Ovary (tissue), 9 donors: Measurements from ENCODE around the gene MYOF. TPM values are rescaled to one million over a fixed set of nuclear protein-coding genes. Genes with fewer than 3 reads are reported as not detected.

Source experiments
- DNase-seq, 5 donors: peaks; one replicate each; pipeline ENCODE4 v3.0.0-alpha.2; 2019 to 2020
- H3K27ac ChIP-seq, 2 donors: fragments of 200-600 bp; one replicate each; pipeline versions ENCODE4 v1.5.1 to v1.8.0; 2019 to 2022
- H3K27me3 ChIP-seq: fragments of 200-600 bp; one replicate; pipeline ENCODE4 v1.8.0; 2022
- H3K36me3 ChIP-seq: fragments of 200-600 bp; sonication (generic); one replicate; pipeline ENCODE4 v1.5.1; 2019
- H3K4me1 ChIP-seq: one replicate; pipeline ENCODE4 v1.8.1; 2013; ENCODE audit warnings: mild to moderate bottlenecking, moderate library complexity; ENCODE audit not compliant: insufficient read depth
- H3K4me3 ChIP-seq: fragments of 200-600 bp; sonication (generic); one replicate; pipeline ENCODE4 v1.5.1; 2017
- H3K9me3 ChIP-seq, 2 donors: fragments of 200-600 bp in 1 of 2; sonication (generic) in 1 of 2; one replicate each; pipeline versions ENCODE4 v1.5.1 to v1.8.1; 2013 to 2019; ENCODE audit warnings: mild to moderate bottlenecking in 1 of 2, moderate library complexity in 1 of 2
- CTCF ChIP-seq, 3 donors: fragments of 450-650 bp in 2 of 3; fragments of 200-600 bp in 1 of 3; IDR thresholded peaks; one replicate each; pipeline versions ENCODE4 v1.5.1 to v1.8.0; 2016 to 2022; ENCODE audit warnings: antibody characterized with exemption in 3 of 3, mild to moderate bottlenecking in 1 of 3
- EP300 ChIP-seq: sonication (generic); formaldehyde crosslinking; IDR thresholded peaks from one replicate; pipeline ENCODE4 v1.6.1; 2017; ENCODE audit warnings: antibody characterized with exemption
- POLR2A ChIP-seq: fragments of 450-650 bp; IDR thresholded peaks from one replicate; pipeline ENCODE4 v1.6.1; 2017; ENCODE audit warnings: antibody characterized with exemption, mild to moderate bottlenecking, moderate library complexity
- WGBS, 3 donors: extraction: QIAGEN DNeasy Blood & Tissue Kit in 1 of 3; methylation state at CpG; one replicate each; pipeline versions ENCODE4 v1.1.5 to v1.1.7; 2013 to 2017; 5-methylcytosine and 5-hydroxymethylcytosine counted together
- intact Hi-C, 4 donors: fragments of 100-400 bp; cut with DNase I; formaldehyde crosslinking; loops; one replicate each; pipeline versions ENCODE4 v1.11.0 to v1.15.1; 2022 to 2023
- polyA plus RNA-seq, 2 donors: library from polyadenylated mRNA; stranded (reverse); fragments of 200-250 nt in 1 of 2; fragments of 350-450 nt in 1 of 2; fragmentation: Illumina TruSeq in 1 of 2; extraction: RNeasy Lipid Tissue Mini Kit (QIAGEN cat#74804) in 1 of 2; gene quantifications; one replicate each; pipeline ENCODE4 v1.2.3, GENCODE V29; 2013 to 2014
- total RNA-seq, 7 donors: library from RNA; depleted of rRNA in 2 of 7; stranded (reverse); fragments of >200 nt in 2 of 7; fragmentation: NEBNext Ultra II Directional in 3 of 7; extraction: Animal tissue kit (Norgen Biotek cat#: 25700) in 3 of 7; gene quantifications; one replicate each; pipeline versions ENCODE4 v1.1.0 to v1.2.4, GENCODE V29; 2016 to 2023
- donor health status: DM: no; HTN: no; CAD: no; lungs with moderate emphysema.
- donor health status: DM: no; HTN: no; CAD: no.
- donor health status: Bipolar disorder and iron deficiency.
- donor health status: DM: yes; HTN: yes; CAD: no.
- donor health status: DM: no; HTN: no; CAD: no.
- donor health status: DM: yes; HTN: yes; CAD: no.

MYOF gene
- total and polyA plus RNA-seq, 9 donors: 7.9 to 89.0 (median 45.7) TPM

- Histone ChIP-seq H3K27ac (no peak overlapping the region), H3K4me1 (no peaks in the 10 kb centered on the region), H3K36me3 (no peaks in the 10 kb centered on the region), H3K27me3 (no peaks in the 10 kb centered on the region), H3K4me3 (no peak overlapping the region), H3K9me3 (no peaks in the 10 kb centered on the region)
- intact Hi-C loops: no loop called here
- no peak for TF ChIP-seq POLR2A
- TF ChIP-seq CTCF (IDR thresholded peaks at IDR 0.05): no peak
- TF ChIP-seq EP300: no peak
- WGBS, 3 donors: 14 to 26% (median 15%) methylated on average over 6 of the region's 6 CpGs
- no peak for DNase-seq
Observed at GRCh38 chr10:93397020-93397419, 85.1 kb downstream of the MYOF start.

DNA sequence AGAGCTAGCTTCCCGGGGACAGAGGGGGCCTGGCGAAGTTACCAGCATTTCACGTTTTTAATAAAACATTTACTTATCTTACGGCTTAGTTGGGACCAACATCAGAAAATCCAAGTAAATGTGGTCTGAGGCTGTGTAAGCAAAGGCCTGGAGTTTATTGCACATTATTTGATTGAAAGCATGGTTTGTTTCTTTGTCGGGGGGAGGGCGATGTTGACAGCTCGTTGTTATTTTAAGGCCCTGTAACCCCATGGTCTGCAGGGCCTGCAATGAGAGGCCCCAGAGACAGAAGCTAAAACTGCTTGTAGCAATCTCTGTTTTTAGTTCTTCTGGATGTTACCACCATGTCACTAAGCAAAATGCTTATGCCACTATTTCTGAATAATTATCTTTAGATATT lies 88.9 kb downstream of the MYOF start:
- 76 to 81% (median 80%) methylated on average over 7 of the region's 7 CpGs for WGBS, 3 donors
- DNase-seq: no peak
- no peak overlapping the region for H3K4me3 ChIP-seq
- H3K4me1 ChIP-seq: no peaks in the 10 kb centered on the region
- no peaks in the 10 kb centered on the region for H3K9me3 ChIP-seq
- H3K27ac ChIP-seq: no peak overlapping the region
- no peak for TF ChIP-seq CTCF (IDR thresholded peaks at IDR 0.05)
- TF ChIP-seq EP300: no peak
- TF ChIP-seq POLR2A: no peak
- no peaks in the 10 kb centered on the region for H3K36me3 ChIP-seq
- intact Hi-C loops: no loop called here
- H3K27me3 ChIP-seq: no peaks in the 10 kb centered on the region

DNA sequence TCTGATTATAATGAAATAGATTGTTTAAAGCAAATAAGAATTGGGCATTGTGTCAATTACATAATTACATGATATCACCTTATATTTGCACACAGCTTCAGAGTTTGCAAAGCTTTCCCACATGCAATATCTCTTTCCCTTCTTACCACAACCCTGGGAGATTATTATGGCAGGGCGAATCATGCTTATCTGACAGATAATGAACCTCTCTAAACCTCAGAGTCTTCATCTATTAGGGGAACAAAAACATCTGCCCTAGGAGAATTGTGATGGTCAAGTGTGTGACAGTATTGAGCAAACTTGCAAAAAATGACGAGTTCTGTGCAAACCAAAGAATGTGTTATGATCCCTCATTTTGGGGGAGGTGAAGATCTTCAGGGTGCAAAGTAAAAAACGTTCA lies 90.0 kb downstream of the MYOF start:
- no peak for TF ChIP-seq POLR2A
- TF ChIP-seq CTCF (IDR thresholded peaks at IDR 0.05): no peak
- TF ChIP-seq EP300: no peak
- intact Hi-C loops: no loop called here
- no peak overlapping the region for H3K4me3 ChIP-seq
- no peaks in the 10 kb centered on the region for H3K27me3 ChIP-seq
- no peak for DNase-seq
- H3K9me3 ChIP-seq: no peaks in the 10 kb centered on the region
- no peaks in the 10 kb centered on the region for H3K4me1 ChIP-seq
- no peak overlapping the region for H3K27ac ChIP-seq
- WGBS, 3 donors: 49 to 59% (median 58%) methylated on average over 3 of the region's 3 CpGs
- H3K36me3 ChIP-seq: no peaks in the 10 kb centered on the region

DNA sequence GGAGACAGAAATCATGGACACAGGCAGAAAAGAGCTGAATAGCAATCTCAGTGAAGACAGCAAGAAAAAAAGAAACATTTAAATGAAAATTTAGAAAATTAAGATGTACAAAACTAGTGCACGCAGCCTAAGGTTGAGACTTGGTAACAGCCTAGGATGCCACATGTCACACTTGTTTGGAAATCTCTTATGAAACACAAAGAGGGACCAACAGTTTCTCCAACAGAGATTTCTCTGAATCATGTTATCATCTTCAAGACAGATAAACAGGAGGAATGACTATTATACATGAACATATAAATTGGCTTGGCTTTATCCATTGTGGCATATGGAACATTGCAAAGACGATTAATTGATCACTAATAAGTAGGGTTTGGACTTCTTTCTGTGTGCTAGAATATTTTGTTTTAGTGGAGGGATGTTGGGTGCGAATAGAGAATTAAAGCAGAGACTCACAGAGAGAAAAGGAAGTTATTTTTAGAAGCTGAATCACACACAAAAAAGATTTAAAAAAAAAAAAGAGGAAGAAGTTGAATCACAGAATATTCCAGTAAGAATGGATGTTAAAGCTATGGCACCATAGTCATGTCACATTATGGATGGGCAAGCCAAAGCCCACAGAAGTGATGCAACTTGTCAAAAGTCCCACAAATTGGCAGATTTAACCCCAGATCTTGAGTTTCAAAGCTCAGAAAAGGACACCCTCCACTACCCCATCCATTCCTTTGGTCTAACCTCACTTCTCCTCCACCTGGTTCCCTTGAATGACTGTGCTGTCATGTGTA lies 91.6 kb downstream of the MYOF start:
- no peaks in the 10 kb centered on the region for H3K9me3 ChIP-seq
- H3K4me3 ChIP-seq: no peak overlapping the region
- H3K27ac ChIP-seq: no peak overlapping the region
- no peaks in the 10 kb centered on the region for H3K4me1 ChIP-seq
- 82 to 86% (median 83%) methylated on average over 3 of the region's 3 CpGs for WGBS, 3 donors
- DNase-seq: no peak
- intact Hi-C loops: no loop called here
- TF ChIP-seq EP300: no peak
- TF ChIP-seq POLR2A: no peak
- no peak for TF ChIP-seq CTCF (IDR thresholded peaks at IDR 0.05)
- no peaks in the 10 kb centered on the region for H3K36me3 ChIP-seq
- no peaks in the 10 kb centered on the region for H3K27me3 ChIP-seq
